ENCODE measurements around the gene TOP3A. TPM values are rescaled to one million over a fixed set of nuclear protein-coding genes. Genes with fewer than 3 reads are reported as not detected.
A peak's percentile ranks its signal among the peaks of the same experiment; 100 is the strongest.

The TOP3A gene
- total RNA-seq, 1 donor from 2014 or later: 49.2 TPM

DNA sequence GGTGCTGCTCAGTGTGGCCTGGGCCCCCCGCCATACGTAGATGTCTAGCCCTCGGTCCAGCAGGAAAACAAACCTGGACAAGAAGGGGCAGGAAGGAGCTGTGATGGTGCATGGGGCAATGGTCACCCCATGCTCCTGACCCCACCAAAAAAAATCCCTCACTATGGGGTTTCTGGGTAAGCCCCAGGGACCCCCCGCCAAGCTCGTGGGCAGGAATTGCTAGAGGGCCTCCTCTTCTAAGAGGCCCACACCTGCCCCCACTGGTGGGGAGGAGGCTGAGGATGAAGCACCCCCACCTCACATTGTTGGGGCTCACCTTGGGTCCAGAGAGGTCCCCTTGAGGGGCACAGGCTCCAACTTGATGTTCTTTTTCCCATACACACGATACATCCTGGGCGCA, 66.0 kb downstream of the TOP3A start:
- no peak for DNase-seq (ENCODE audit: low spot score)
- Histone ChIP-seq H3K9ac (no peak overlapping the region), H3K9me3 (ENCODE audit: low read depth) (no peaks in the 10 kb centered on the region), H4K20me1 (ENCODE audit: low read depth) (peaks cover 40% of the 10 kb centered on the region), H3K27me3 (no peaks in the 10 kb centered on the region), H3K4me3 (no peak overlapping the region), H3K4me1 (peaks cover 9% of the 10 kb centered on the region), H3K27ac (no peak overlapping the region), H3K4me2 (no peak overlapping the region), H3F3A (ENCODE audit: low read depth) (peaks cover 32% of the 10 kb centered on the region), H3K79me2 (ENCODE audit: low read depth) (no peaks in the 10 kb centered on the region), H2AFZ (replicated peaks) (no peak overlapping the region), H3K36me3 (no peaks in the 10 kb centered on the region)
- Mint-ChIP-seq H3K27me3 (ENCODE audit: insufficient read depth, low read depth) (peaks cover 12% of the 10 kb centered on the region), H3K27ac (no peak overlapping the region), H3K4me3 (no peak overlapping the region), H3K4me1 (peaks cover 21% of the 10 kb centered on the region), H3K36me3 (peaks cover 10% of the 10 kb centered on the region), H3K9me3 (no peaks in the 10 kb centered on the region)
- TF ChIP-seq, protein P1, sequence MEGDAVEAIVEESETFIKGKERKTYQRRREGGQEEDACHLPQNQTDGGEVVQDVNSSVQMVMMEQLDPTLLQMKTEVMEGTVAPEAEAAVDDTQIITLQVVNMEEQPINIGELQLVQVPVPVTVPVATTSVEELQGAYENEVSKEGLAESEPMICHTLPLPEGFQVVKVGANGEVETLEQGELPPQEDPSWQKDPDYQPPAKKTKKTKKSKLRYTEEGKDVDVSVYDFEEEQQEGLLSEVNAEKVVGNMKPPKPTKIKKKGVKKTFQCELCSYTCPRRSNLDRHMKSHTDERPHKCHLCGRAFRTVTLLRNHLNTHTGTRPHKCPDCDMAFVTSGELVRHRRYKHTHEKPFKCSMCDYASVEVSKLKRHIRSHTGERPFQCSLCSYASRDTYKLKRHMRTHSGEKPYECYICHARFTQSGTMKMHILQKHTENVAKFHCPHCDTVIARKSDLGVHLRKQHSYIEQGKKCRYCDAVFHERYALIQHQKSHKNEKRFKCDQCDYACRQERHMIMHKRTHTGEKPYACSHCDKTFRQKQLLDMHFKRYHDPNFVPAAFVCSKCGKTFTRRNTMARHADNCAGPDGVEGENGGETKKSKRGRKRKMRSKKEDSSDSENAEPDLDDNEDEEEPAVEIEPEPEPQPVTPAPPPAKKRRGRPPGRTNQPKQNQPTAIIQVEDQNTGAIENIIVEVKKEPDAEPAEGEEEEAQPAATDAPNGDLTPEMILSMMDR (IDR thresholded peaks at IDR 0.05): no peak
- no peak for TF ChIP-seq EZH2phosphoT487 (IDR thresholded peaks at IDR 0.05)
- TF ChIP-seq EZH2 (IDR thresholded peaks at IDR 0.05): no peak

GRCh38 chr17:18248300-18248731, 66.5 kb downstream of the TOP3A start:
- TF ChIP-seq, protein P1 (IDR thresholded peaks at IDR 0.05): peak; percentile 81
- no peak for TF ChIP-seq EZH2 (IDR thresholded peaks at IDR 0.05)
- Mint-ChIP-seq H3K27me3 (ENCODE audit: insufficient read depth, low read depth) (peaks cover 12% of the 10 kb centered on the region), H3K36me3 (peaks cover 10% of the 10 kb centered on the region)

GRCh38 chr17:18247613-18248001, 67.2 kb downstream of the TOP3A start:
- Histone ChIP-seq H4K20me1 (ENCODE audit: low read depth) (peaks cover 40% of the 10 kb centered on the region), H3K4me1 (peaks cover 9% of the 10 kb centered on the region), H3K27me3 (no peaks in the 10 kb centered on the region), H3K36me3 (no peaks in the 10 kb centered on the region), H2AFZ (replicated peaks) (no peak overlapping the region), H3K79me2 (ENCODE audit: low read depth) (no peaks in the 10 kb centered on the region), H3K4me3 (no peak overlapping the region), H3K4me2 (no peak overlapping the region), H3K9ac (no peak overlapping the region), H3K9me3 (ENCODE audit: low read depth) (no peaks in the 10 kb centered on the region), H3K27ac (no peak overlapping the region), H3F3A (ENCODE audit: low read depth) (peaks cover 32% of the 10 kb centered on the region)
- Mint-ChIP-seq H3K4me3 (no peak overlapping the region), H3K27me3 (ENCODE audit: insufficient read depth, low read depth) (peaks cover 12% of the 10 kb centered on the region), H3K27ac (no peak overlapping the region), H3K4me1 (peaks cover 21% of the 10 kb centered on the region), H3K9me3 (no peaks in the 10 kb centered on the region), H3K36me3 (peaks cover 13% of the 10 kb centered on the region)
- TF ChIP-seq EZH2 (IDR thresholded peaks at IDR 0.05) (no peak), EZH2phosphoT487 (IDR thresholded peaks at IDR 0.05) (no peak)
- TF ChIP-seq, protein P1 (IDR thresholded peaks at IDR 0.05): no peak
- no peak for DNase-seq (ENCODE audit: low spot score)

More at GRCh38 chr17:18248300-18248731, 66.5 kb downstream of the TOP3A start:
- no peaks in the 10 kb centered on the region for H3K9me3 Mint-ChIP-seq
- Histone ChIP-seq H2AFZ (replicated peaks) (no peak overlapping the region), H3K9me3 (ENCODE audit: low read depth) (no peaks in the 10 kb centered on the region), H3K4me1 (peaks cover 9% of the 10 kb centered on the region), H3K9ac (no peak overlapping the region), H3K27ac (no peak overlapping the region), H3K4me3 (no peak overlapping the region), H3K4me2 (no peak overlapping the region), H3F3A (ENCODE audit: low read depth) (peaks cover 32% of the 10 kb centered on the region), H4K20me1 (ENCODE audit: low read depth) (peaks cover 40% of the 10 kb centered on the region), H3K27me3 (no peaks in the 10 kb centered on the region), H3K36me3 (no peaks in the 10 kb centered on the region), H3K79me2 (ENCODE audit: low read depth) (no peaks in the 10 kb centered on the region)
- peak overlapping the region; percentile 80 for H3K27ac Mint-ChIP-seq
- no peak overlapping the region for H3K4me3 Mint-ChIP-seq
- peaks cover 21% of the 10 kb centered on the region for H3K4me1 Mint-ChIP-seq
- DNase-seq (ENCODE audit: low spot score): peak; percentile 72
